ENCODE measurements around the gene FOXD4L1.
"Not testable (repeated sequence)": the region's sequence is repeated elsewhere in the genome, so short reads cannot be mapped to it uniquely, and the experiment has no call there.

FOXD4L1 gene

DNA sequence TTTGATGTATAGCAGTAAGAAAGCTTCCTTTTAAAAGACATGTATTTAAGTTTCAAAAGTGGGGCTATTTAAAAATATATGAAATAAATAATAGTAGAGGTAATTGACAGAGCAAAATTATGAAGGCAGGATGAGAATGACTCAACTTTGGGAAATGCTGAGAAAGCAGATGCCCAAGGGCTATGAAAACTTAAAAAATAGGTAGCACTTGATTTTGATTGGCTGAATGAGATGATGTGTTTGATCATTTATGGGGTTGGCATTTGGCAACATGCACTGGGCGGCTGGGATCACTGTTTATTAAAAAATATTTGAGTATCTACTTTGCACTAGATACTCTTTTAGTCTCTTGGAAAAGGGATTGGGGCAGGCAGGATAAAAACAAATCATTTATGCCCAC, 26.5 kb downstream of the FOXD4L1 start:
- DNase-seq (ENCODE audit: low read depth in 3 of 3): not testable (repeated sequence)

DNA sequence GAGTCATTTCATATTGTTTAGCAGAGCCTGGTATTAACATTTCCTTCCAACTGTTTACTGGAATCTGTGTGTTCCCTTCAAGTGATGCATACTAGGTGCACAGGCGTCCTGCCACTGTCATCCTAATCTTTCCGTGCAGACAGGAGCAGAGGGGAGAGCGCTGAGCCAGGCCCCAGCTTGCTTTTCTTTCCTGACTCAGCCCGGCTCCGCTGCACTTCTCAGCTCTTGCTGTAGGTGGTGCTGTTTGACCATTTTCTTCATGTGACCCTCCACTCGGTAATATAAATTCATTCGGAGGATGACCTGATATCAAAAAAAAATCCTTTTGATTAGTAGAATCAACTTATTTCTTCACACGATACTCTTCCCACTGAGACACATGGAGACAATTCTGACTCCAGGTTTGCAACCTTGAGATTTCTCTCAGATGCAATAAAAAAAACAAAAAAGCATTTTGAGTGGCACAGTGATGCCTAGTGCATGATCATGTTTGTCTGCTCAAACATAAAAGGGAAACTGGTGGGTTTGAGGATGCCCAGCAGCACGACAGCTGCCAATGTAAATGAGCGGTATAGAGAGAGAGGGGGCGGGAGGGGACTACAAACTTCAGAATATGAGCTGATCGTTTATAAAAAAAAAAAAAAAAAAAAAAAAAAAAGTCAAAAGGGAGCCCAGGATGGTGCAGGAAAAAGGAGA, 29.0 kb downstream of the FOXD4L1 start:
- not testable (repeated sequence) for DNase-seq (ENCODE audit: low read depth in 3 of 3)

- not testable (repeated sequence) for DNase-seq (ENCODE audit: low read depth in 3 of 3)
Observed at GRCh38 chr2:113528126-113528525, 29.7 kb downstream of the FOXD4L1 start.

DNA sequence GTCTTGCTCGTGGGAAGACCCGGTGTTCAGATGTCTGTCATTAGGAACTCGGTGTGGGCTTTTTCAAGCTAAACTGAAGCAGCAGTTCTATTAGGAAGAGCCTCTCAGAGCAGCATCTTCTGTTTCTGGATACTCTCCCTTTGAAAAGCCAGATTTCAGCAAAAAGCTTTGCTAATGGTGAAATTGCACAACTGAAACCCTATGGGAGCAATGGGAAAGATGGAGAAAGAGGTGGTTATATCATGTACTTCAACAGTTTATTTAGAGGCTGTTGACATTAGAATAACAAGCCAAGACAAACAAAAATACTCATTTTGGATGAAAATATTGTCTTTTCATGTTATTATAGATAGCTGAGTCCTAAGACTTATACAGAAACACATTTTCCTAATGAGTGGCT, 30.4 kb downstream of the FOXD4L1 start:
- DNase-seq (ENCODE audit: low read depth in 3 of 3): not testable (repeated sequence)

GRCh38 chr2:113532991-113533390, 34.5 kb downstream of the FOXD4L1 start:
- not testable (repeated sequence) for DNase-seq (ENCODE audit: low read depth in 3 of 3)

DNA sequence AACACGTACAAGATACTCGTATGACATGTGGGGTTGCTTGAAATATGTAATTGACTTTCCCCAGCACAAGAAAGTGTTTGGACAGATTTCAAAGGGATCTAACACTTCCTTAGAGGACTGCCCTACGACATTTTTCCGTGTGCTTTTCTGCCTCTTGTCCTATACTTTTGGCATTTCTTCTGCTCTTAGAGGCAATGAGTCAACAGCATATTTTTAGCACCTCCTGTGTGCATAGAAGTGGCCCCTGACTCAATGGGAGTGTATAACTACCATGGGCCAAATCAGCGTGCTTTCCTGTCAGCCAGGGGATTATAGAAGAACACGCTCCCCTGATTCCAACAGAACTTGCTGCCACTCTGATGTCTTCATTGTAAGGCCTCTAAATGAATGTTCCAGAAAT, 38.1 kb downstream of the FOXD4L1 start:
- DNase-seq (ENCODE audit: low read depth in 3 of 3): not testable (repeated sequence)

GRCh38 chr2:113540834-113541203, 42.4 kb downstream of the FOXD4L1 start:
- DNase-seq (ENCODE audit: low read depth in 3 of 3): not testable (repeated sequence)

DNA sequence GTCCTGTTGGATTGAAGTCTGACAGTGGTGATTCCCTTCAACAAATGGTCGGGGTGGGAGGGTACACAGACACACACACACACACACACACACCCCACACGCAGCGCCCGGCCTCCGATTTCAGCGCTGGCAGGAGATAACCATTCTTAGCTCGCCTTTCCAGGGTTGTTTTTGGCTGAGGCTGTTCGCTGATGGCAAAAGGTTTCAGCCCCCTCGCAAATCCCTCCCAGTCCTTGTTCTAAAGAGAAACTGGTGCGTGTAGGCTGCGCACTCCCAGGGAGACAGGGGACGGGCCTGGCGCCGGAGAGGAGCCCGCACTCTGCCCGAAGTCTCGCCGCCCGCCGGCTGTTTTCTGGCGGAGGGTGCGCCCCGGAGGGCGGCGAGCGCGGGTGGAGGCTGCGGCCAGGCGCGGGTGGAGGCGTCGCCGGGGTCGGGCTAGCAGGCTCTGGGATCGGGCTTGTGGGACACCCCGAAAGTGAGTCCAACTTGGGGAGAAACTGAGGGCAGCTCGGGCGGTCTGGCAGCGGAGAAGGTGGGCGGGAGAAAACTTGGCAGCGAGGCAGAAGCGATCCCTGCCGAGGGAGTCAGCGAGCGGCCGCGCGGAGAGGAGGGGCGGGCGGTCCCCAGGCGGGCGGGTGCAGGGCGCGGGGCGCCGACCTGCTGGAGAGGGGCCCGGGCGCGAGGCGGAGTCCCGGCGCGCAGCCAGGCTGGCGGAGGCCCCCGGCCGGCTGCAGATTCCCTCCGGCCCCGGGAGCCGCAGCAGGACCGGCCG, 42.9 kb downstream of the FOXD4L1 start:
- not testable (repeated sequence) for DNase-seq (ENCODE audit: low read depth in 3 of 3)

DNA sequence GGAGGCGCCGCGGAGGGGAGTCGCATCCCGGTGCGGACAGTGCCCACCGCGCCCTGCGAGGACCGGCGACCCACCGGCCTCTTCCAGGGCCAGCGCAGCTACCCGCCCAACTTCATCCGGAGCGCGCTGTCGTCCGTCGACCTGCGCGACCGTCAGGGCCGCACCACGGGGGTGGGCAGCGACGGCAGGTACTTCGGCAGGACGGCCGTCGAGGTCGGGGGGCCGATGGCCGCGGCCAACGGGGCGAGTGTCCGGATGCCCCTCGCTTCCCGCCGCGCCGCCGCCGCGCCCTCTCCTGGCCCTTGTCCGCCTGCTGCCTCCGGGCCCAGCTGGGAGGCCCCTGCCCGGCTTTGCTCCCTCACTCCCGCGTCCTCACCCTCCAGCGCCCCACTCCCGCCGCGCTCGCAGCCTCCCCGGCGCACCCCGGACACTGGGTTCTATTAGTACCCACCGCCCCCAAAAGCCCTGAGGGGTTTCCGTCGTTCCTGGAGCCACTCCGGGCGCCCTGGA, 43.6 kb downstream of the FOXD4L1 start:
- not testable (repeated sequence) for DNase-seq (ENCODE audit: low read depth in 3 of 3)

DNA sequence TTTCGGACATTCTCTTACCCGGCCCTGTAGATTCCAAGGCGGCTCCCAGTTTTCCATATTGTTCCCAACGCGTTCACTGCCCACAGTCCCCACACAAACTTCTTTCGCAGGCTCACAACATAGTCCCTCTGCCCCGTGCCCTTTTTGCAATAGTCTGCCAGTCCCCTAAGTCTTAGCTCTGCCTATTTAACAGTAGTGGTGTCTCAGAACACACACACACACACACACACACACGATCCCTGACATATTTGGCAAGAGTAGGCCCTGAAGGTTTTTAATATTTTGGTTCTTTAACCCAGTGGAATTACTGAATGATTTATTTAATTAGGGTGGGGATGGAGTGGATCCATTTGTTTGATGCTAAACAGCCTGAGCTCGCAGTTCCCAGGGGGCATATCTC, 44.1 kb downstream of the FOXD4L1 start:
- DNase-seq (ENCODE audit: low read depth in 3 of 3): not testable (repeated sequence)
